Urinary bladder (tissue), 4 donors: ENCODE data around the gene E2F6. TPM values are rescaled to one million over a fixed set of nuclear protein-coding genes. Genes with fewer than 3 reads are reported as not detected.

Experiments
- DNase-seq: peaks from one replicate; pipeline ENCODE4 v3.0.0-alpha.2; 2015; ENCODE audit errors: extremely low spot score
- H3K27ac ChIP-seq: one replicate; pipeline ENCODE4 v1.5.1; 2013; ENCODE audit warnings: low read depth, mild to moderate bottlenecking, moderate library complexity
- H3K36me3 ChIP-seq: one replicate; pipeline ENCODE4 v1.6.1; 2013; ENCODE audit warnings: mild to moderate bottlenecking, moderate library complexity; ENCODE audit not compliant: insufficient read depth
- H3K4me1 ChIP-seq: one replicate; pipeline ENCODE4 v1.6.1; 2013; ENCODE audit warnings: mild to moderate bottlenecking, moderate library complexity; ENCODE audit not compliant: insufficient read depth
- H3K4me3 ChIP-seq: one replicate; pipeline ENCODE4 v1.5.1; 2013; ENCODE audit warnings: low read depth, low read length
- WGBS: extraction: QIAGEN DNeasy Blood & Tissue Kit; methylation state at CpG from one replicate; pipeline ENCODE4 v1.1.7; 2013; 5-methylcytosine and 5-hydroxymethylcytosine counted together
- polyA plus RNA-seq: library from polyadenylated mRNA; stranded (reverse); fragments of 200-250 nt; gene quantifications from one replicate; pipeline ENCODE4 v1.2.3, GENCODE V29; 2013
- total RNA-seq: library from RNA; depleted of rRNA; stranded (reverse); fragments of >200 nt; gene quantifications from one replicate; pipeline ENCODE4 v1.2.3, GENCODE V29; 2014
- donor health status: healthy with polysubstance abuse.
- donor health status: healthy.

The E2F6 gene
- total and polyA plus RNA-seq, 2 donors = 12.1 to 16.0 TPM

DNA sequence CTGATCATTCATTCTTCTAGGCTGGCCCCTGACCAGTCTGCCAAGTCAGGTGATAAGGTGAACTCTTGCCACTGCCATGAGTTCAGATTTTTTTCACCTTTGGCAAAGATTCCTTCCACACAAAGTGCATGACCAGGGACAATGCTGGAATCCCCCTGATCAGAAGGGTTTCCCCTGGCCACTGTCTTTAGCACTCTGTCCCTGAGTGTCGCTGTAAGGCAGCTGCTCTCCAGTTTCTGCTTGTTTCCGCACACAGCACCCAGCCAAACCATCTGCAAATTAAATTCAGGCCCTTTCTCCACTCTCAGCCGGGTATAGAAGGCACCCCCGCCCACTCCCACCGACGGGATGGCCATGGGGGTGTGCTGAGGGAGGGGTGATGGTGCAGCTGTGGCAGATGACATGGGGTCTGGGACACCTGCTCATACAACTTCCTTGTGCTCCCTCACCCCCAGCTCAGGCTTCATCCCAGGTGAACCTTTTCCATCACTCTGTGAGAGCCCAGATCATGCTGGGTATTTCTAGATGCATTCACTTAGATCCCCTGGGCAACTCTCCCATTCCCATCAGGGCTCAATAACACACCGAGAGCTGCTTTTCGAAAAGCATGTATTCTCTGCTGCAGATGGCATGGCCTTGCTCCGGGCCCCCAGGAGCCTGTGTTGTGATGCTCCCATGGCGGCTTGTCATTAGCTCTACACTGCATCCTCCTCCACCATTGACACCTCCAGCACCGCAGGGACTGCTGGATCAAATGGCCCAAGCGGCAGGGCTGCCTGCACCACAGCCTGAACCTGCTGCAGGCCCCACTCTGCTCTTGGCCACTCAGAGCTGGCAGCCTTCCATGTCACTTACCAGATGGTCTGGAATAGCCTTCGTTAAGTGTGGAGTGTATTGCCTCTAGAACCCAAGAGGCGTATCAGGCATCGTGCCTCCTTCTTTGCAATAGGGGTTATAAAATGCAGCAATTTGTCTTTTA is 69.2 kb downstream of the E2F6 start:
- no peak for DNase-seq
- no peak overlapping the region for H3K27ac ChIP-seq
- H3K4me3 ChIP-seq = no peak overlapping the region
- no peaks in the 10 kb centered on the region for H3K4me1 ChIP-seq
- WGBS = 90% methylated on average over 15 of the region's 15 CpGs
- H3K36me3 ChIP-seq = no peaks in the 10 kb centered on the region

DNA sequence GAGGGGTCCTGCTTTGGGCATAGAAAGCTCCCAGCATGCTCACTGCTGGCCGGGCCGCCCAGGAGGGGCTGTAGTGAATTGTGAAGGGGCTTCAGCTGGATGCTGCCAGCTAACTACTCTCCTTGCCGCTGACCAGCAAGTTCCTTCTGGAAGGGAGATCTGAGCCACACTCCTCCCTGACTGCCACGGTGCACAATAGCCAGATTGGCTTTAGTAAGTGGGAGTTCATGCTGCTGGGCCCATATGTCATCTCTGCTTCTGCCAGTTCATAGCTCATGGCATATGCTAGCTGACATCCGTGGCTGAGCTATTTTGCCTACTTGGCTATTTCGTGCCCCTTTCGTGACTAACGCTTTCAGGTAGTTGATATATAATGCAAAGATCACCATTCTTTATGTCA is 69.9 kb downstream of the E2F6 start:
- 94% methylated on average over 8 of the region's 8 CpGs for WGBS
- no peaks in the 10 kb centered on the region for H3K36me3 ChIP-seq
- no peak overlapping the region for H3K4me3 ChIP-seq
- no peaks in the 10 kb centered on the region for H3K4me1 ChIP-seq
- H3K27ac ChIP-seq = no peak overlapping the region
- no peak for DNase-seq

DNA sequence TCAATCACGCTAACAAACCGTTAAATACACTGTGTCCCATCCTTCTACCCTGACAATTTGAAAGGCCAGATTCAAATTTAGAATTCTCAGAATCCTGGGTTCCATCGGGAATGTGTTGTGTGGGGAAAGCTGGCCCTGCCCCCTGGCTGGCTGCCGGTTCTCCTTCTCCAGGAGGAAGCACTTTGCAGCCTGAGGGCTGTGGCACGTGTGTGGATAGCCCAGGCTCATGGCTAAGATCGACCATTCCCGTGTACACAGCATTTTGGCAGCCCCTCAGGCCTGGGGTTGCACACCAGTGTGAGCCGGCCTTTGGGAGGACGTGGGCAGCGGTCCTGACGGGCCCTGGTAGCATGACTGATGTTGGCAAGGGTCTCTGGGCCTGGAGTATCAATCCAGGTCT is 70.6 kb downstream of the E2F6 start:
- H3K4me1 ChIP-seq = no peaks in the 10 kb centered on the region
- 49% methylated on average over 11 of the region's 11 CpGs for WGBS

More for the DNA sequence above, 70.6 kb downstream of the E2F6 start:
- DNase-seq = no peak
- Histone ChIP-seq H3K36me3 (no peaks in the 10 kb centered on the region), H3K27ac (no peak overlapping the region), H3K4me3 (no peak overlapping the region)

Other genes with a start within 250 kb of the E2F6 start
- gene ROCK2, start 121.5 kb downstream of the E2F6 start, total RNA-seq = 167 TPM
- gene ROCK2, start 121.5 kb downstream of the E2F6 start, polyA plus RNA-seq = 36.3 TPM
- gene GREB1, start 67.9 kb upstream of the E2F6 start, total RNA-seq = 9.1 TPM
- gene GREB1, start 67.9 kb upstream of the E2F6 start, polyA plus RNA-seq = 0.86 TPM
- gene NTSR2, start 204.0 kb upstream of the E2F6 start, total RNA-seq = not detected
- 0.05 TPM for gene NTSR2, start 204.0 kb upstream of the E2F6 start, polyA plus RNA-seq